LoVo (cell line): Measurements from ENCODE around the gene CTXN3.
"Not testable (repeated sequence)": the region's sequence is repeated elsewhere in the genome, so short reads cannot be mapped to it uniquely, and the experiment has no call there.

ENCODE experiments used
- DNase-seq: peaks from one replicate; pipeline ENCODE4 v3.0.0-alpha.2; 2016; ENCODE audit warnings: low spot score

Gene CTXN3

DNA sequence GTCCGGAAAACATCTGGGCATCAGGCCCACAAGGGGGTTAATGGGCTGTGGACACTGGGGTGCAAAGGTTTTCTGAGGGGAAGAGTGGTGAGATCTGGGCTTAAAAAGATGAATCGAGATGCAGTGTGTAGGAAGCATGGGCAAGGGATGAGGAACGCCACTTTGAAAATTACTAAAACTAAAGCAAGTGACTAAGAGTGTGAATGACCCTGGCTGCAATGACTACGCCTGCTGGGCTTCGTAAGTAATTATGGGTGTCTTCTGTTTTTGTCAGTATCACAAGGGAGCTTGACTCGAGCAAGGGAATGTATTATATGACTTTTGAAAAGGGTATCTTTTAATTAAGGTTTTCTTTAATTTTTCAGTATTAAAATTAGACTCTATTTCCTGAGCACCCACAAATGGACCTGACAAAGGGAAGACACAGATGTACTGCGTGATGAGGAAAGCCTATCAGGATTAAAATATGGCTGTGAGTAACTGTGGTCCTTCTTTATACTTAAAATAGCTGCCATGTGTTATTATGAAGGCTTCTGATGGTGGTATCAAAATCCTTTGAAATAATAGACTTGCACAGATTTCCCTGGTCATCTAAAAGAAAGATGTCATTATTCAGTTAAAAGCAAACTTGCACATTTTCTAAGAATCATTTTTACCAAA is 4.2 kb downstream of the CTXN3 start:
- DNase-seq = no peak

DNA sequence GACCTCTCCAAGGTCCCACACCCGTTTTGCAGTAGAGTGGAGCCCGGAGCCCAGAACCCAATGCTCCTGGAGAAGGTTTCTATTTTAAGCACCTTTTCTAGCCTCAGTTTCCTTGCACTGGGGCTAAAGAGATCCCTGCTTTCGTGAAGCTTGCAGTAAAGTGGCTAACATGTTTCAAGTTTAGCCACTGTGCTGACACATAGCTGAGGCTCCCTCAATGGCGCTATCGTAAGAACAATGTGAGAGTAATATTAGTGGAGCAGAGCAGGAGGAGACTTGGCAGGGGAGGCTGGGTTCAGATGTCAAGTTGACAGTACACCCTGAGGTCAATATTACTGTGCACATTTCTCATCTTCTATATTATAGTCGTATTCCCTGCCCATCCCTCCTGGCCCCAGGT is 7.9 kb downstream of the CTXN3 start:
- DNase-seq = no peak

DNA sequence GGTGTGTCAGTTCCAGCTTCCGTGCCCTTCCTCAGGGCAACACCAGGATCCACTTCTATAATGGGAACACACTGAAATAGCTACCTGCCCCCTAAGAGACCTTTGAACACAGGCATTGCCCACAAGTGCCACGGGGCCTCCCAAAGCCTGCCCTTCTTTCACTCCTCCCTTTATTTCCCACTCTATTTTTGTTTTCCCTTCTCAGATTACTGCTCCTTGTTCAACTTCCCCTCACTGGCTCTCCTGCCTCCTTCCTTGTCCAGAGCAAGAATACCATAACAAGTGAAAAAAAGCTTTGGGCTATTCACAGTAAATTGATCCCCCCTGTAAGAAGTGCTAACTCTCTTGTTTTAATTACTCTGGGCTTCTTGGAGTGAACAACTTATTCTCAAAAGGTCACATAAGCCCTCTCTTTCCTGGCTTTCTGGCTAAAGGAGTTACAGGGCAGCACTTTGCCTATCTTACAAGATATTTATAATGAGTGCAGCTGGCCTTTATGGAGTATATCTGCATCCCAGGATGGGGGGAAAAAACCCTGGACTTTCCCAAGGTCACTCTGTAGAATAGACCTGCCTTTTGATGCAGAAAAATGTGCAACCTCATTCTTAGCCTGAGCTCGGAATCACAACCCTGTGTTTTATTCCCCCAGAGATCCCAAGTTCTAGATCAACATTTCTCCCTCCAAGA is 11.3 kb downstream of the CTXN3 start:
- DNase-seq = no peak

DNA sequence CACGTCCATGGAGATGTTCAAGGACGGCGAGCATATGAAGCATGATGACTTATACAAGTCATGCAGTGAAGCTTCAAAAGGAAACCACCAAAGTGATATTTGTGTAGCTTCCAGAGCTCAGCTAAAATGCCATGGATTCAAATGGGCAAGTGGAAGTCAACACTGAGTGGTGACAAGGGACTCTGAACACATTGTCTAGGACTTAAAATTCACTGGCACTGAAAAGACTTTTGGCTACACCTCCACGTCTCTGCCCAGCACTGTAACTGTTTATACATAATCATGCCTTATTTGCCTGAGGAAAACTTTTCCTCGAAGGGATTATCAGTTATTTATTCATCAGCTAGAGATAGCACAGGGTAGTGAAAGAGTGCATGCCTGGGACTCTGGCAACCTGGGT is 15.2 kb downstream of the CTXN3 start:
- DNase-seq = no peak

DNA sequence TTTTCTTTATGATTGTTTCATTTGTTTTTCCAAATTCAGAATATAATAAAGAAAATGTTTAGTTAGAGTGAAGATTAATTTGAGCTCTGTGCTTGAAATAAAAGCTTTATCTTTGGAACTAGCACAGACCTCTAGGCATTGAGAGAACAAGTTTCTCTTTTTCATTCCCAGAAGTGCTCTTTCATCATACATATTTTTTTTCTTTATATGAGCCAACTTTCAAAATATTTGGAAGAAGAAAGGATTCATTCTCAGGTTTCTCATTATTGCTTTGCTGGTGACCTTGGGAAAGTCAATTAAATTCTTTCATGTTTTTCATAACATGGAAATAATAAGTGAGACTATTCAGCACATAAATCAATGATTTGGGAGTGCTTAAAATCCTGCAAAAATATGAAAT is 16.8 kb downstream of the CTXN3 start:
- DNase-seq = no peak

DNA sequence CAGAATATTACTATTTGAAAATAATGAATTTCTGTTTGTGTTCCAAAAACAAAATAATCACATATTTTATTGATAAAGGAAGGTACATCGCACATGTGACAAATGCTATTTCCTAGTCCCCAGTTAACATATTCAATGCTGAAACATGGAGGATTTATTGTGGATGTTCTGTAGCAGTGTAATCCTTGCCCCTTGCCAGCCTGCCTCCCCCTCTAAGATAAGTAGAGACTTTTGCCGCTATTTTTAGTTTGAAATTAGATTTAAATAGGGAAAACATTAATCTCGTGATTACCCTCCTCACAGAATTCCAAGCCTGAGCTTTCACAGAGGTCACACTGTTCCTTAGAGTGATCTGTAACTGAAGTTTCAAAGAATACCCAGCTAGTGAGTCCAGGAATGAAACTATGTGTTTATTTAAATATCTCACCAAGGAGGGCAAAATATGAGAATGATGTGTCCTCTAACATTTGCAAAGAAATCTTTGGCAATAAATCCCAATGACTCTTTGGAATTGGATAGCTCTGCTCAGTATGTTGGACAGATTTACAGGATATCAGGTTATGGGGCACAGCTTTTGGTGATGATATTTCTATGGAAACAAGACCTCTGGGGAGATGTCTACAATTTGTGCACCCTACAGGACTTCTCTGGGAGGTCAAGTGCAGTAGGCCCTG is 17.3 kb downstream of the CTXN3 start:
- no peak for DNase-seq

DNA sequence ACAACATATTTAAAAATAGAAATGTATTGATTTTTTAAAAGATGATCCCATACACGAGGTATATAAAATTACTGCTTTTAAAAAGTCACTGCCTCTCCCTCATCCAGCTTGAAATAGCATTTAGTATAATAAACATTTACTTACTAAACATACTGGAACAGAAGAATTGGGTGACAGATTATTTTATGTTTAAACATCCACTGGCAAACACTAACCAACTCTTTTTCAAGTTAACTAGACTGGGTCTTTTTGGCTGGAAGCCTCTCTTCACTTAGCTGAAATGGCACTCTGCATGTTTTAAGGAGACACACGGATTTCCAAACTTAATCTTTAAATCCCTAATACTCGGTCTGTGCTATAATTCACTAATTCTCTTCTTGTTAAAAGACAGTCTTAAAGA is 19.0 kb downstream of the CTXN3 start:
- no peak for DNase-seq

DNA sequence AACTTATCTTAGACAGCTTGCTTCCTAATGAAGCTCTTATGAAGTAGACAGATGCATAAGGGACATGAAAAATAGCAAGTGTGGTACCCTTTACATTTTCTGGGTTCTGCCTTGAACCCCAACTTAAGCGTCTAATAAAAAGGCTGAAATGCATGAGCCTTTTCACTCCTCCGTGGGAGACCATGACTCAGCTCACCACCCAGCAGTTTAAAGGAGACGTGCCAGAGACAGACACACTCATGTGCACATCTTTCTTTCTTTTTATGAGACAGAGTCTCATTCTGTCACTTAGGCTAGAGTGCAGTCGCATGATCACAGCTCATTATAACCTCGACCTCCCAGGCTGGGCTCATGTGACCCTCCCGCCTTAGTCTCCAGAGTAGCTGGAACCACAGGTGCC is 22.3 kb downstream of the CTXN3 start:
- no peak for DNase-seq

DNA sequence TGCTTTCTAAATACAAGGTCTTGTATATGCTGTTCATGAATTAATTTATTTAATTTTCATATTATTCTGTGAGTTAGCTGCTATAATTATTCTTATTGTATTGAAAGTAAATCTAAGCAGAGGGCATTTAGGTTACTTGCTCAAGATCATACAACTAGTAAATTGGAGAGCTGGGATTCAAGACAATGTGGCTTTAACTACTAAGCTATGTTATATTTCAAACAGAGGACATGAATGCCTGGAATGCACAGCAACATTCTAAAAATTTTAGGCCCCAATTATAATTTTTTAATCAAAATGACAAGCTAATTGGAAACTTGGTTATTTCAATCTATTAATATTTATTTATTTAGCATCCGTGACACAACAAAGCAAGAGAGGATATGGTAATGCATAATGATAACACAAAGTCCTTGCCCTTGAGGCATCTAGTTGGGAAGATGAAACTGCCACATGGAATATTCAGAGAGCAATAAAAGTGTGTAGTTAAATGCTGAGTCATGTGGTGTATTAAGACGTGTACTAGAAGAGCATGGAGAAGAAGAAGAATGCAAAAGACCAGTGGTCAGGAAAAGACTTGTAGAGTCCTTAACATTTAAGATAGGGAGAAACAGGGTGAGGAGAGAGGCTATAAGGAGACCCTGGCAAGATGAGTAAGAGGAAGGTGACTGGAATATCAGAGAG is 24.4 kb downstream of the CTXN3 start:
- DNase-seq = peak; percentile 43

DNA sequence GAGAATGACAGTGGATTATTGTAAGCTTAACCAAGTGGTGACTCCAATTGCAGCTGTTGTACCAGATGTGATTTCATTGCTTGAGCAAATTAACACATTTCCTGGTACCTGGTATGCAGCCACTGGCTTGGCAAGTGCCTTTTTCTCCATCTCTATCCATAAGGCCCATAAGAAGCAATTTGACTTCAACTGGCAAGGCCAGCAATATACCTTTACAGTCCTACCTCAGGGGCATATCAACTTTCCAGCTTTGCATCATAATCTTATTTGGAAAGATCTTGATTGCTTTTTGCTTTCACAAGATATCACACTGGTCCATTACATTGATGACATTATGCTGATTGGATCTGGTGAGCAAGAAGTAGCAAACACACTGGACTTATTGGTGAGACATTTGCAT is 28.1 kb downstream of the CTXN3 start:
- not testable (repeated sequence) for DNase-seq

DNA sequence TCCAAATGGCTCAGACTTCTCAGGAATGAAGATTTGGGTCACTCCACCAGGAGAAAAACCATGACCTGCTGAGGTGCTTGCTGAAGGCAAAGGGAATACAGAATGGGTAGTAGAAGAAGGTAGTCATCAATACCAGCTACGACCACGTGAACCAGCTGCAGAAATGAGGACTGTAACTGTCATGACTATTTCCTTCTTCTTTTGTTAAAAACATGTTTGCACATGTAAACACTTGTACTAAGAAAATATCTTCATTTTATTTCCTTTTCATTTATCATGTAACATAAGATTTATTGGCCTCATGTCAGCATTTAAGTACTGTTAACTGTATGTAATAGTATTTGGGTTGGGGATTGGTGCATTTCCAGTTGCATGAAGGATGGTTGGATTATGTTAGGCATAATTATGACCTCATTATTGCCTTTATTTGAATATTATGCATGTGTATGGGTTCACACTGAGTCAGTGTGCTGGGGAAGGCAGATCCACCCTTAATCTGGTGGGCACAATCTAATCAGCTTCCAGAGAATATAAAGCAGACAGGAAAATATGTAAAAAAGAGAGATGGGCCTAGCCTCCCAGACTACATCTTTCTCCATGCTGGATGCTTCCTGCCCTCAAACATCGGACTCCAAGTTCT is 30.9 kb downstream of the CTXN3 start:
- not testable (repeated sequence) for DNase-seq

DNA sequence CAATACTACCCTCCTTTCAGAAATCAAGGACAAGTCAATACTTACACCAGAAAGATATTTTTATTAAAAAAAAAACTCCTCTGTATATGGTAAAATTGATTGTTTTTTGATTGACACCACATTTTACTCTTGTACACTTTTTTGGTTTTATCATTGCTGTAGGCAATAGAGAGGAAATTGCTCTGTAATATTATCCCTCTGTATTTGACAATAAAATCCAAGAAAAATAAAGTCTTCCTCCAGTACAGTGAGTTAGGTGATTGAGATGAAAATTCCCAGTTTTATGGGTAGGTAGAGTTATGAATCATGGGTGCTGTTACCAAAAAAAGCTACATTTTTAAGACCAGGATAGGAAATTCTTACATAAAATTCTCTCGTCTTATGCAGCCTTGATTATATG is 31.7 kb downstream of the CTXN3 start:
- no peak for DNase-seq

DNA sequence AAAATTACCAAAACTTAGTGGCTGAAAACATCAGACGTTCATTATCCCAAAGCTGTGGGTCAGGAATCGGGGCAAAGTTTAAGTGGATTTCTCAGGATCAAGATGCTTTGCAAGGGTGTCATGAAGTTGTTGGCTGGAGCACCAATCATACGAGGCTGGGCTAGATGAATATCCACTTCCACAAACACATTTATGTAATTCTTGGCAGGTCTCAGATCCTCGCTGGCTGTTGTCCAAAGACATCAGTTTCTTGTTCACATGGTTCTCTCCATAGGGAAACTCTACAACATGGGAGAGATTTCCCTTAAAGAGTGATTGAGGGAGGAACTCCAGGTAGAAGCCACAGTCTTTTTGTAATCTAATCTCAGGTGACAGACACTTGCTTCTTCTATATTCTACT is 34.1 kb downstream of the CTXN3 start:
- no peak for DNase-seq

DNA sequence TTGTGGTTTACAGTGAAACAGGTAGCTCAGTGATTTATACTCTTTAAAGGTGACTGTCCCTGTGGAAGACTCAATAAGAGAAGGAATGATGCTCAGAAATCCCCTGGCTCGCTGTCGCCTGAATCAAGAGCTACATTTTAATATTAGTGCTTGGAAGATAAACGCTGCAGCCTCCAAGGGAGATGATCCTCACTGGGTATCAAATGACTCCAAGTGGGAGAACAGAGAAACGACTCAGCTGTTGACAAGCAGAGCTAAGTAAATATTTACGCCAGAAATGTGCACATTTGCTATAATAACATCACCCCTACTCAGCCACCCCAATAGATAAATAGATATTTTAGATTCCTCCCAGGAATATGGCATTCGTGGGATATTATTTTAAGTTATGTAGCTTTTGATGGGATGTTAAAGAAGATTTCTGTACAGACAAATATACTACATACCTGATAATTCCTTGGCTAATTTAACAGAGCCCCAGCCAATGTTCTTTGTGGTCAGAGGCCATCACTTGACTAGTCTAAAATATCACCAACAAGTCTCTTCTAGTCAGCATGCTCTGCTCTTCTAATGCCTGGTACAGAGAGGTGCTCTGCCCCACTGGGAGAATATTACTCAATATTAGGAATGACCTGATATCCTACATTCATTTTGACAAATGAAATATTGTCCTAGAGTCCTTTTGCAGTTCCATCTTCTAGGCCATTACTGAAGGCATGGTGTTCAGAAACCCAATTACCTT is 36.0 kb downstream of the CTXN3 start:
- no peak for DNase-seq

DNA sequence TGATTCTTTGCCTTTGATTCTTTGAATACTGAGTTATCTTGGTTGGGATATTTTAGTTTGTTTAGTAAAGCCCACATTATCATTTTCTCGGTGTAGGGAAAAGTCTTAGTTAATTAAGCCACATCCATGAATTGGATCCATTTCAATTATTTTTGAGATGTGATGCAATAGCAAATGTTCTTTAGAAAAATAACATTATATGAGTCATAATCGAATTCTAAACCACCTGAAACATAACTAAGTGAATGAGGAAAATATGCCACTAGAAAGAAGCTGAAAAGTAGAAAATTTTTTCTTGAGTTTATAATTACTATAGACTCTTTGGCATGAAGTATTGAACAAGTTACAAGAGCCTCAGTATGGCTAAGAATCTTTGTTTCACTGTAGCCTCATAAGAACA is 36.8 kb downstream of the CTXN3 start:
- no peak for DNase-seq

DNA sequence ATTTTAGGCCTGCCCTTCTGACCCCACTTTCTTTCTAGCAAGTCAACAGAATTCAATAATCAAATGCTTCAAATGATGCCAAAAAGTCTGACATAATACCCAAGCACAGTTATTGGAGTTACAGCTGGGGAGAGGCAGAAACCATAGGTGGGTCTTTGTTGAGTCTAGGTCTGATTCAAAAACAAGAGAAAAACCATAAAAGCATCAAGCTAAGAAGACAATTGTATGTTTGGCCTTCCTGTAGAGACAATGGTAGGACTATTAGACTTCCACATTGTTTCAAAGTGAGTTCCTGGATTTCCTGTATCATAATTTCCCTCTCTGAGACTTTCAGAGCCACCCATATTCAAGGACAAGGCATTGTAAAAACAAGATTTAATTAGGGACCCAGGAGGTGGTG is 37.5 kb downstream of the CTXN3 start:
- no peak for DNase-seq

DNA sequence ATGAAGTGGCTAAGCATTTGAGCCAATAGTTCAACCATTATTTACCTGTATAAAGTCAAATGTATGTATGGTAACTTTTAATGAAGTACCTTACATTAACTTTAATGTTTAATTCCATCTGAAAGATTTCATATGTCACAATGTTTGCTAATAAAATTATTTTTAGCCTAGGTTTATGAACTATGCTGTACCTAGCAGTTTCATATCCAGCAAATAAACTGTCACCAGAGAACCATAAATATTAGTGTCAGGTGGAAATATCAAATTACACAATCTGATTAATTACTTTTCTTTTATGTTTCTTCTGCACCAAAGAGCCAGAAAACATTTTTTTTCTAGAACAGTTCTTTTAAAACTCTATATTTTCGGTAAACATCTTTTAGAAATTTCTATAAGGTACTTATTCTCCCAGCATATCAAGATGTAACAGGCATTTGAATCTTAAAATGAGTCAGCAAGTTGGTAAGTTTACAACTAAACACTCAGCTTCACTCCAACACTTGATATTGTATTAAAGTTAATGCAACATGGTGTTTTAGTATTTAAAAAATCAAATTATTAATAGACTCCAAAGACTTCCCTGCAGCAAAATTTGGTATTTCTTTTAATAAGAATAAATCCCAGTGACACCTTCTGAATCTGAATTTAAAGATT is 45.8 kb downstream of the CTXN3 start:
- DNase-seq = no peak

DNA sequence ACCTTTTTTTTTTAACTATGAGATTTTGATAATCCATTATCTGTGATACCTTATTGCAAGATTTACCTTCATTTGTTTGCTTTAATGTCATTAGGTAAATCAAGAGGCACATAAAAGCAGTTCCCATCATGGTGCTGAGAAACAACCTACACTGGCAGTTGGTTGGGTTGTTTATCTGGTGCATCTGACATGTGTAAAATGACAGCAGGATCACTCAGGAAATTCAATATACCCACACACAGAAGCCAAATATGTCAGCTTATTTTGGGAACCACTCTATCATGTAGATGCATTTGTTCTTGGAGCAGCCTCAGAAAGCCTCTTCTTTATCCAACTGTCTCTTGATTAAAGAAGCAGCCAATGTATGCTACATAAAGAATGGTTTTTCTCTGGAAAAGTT is 46.5 kb downstream of the CTXN3 start:
- DNase-seq = no peak

DNA sequence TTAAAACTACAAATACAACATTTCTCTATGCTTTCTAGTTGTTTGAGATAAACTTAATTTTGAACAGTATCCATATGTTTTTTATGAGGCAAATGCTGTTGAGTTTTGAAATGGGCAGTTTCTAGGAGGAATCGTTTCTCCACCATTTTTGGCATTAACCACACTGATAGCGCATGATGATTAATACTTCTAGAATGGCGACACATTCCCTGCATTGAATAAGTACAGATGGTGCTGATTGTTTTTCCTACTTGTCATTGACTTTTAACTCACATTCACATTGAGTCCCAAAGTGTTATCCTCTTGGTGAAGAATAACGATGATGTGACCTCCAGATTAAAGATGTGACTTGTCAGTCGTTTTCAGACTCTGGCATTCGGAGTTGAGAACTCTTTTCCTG is 47.8 kb downstream of the CTXN3 start:
- no peak for DNase-seq

DNA sequence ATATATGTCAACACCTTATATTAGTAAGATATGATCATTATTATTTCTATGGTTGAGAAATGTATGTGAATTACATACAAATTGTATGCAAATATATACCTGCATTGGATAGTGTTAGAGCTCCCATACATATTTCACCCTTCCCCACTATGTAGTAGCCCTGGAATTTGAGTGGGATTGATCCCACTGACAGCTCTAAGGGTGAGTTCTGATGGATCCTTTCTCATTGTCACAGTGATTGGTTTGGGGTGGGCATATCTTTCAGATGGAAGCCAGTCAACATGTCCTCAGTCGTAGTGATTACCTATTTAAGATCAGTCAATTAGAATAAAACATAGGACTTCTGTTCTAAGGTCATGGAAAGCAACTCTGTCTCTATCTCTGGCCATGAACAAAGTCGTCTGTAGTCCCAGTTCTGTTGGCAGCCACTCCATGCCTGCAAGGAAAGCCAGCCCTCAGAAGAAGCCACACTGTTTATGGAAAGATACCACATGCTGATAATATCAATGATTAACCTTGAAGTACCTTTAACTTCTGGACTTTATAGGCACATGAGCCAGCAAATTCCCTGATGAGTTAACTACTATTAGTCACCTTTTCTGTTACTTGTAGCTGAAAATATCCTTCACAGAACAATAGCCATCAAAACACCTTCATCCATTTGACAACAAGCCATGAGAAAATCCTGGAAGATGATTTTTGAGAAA is 49.2 kb downstream of the CTXN3 start:
- peak; percentile 90 for DNase-seq

DNA sequence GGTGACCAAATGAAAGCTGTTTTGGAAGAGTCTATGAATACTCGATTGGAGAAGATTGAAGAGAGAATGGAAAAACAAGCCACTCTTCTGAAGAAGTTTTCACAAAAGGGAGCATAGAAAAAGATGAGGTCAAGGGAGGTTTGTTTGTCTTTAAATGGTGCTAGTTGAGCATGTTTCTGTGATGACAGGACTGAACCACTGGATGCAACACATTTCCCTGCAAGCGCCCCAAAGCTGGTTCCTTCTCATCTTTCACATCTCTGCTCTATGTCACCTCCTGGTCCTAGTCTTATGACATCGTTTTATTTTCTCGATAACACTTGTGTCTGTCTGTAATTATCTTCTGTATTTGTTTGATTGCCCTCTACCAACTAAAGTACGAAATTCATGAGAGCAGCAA is 50.5 kb downstream of the CTXN3 start:
- DNase-seq = no peak
